ENCODE measurements around the gene DYRK1A.

- TF ChIP-seq CTCF (IDR thresholded peaks at IDR 0.05), result no peak
- no peak for TF ChIP-seq POLR2A (IDR thresholded peaks at IDR 0.05)
Observed at GRCh38 chr21:37405629-37406028, 39.1 kb downstream of the DYRK1A start.

Data from prostate gland (tissue), 2 donors.